ENCODE measurements around the gene EXOC1L. TPM values are rescaled to one million over a fixed set of nuclear protein-coding genes. Genes with fewer than 3 reads are reported as not detected.

Gene EXOC1L, protein sequence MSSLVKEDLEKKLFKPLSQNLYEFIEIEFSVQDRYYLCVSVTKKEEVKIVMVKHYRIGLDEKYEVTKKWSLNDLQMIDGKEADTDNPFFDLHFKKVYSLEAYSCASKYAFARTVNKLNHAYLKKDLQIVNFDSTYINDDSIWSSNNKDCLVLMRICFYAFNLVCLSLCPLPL
- polyA plus RNA-seq (2013, experiment 1 of 4) = not detected
- polyA plus RNA-seq (2013, experiment 2 of 4) = not detected
- polyA plus RNA-seq (2013, experiment 3 of 4) = not detected
- polyA plus RNA-seq (2013, experiment 4 of 4) = not detected

DNA sequence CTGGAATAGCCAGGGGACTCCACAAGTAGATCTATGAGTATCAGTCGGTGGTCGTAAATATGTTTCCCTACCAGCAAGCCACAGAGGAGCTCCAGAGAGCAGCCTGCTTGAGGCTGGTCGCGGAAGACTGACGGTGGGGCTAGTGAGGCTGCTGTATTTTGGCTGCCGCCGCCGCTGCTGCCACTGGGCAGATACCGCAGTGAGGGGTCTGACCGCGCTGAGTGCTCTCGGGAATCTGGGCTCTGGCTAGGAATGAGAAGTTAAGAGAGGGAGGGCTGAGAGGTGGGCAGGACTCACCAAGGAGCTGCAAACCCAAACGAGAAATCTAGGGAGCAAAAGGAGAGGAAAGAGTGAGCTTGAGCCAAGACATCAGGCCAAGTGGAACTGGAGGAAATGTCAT is at the start of gene EXOC1L:
Gene EXOC1L (plus strand): TSS at position 157 of the 400 bp plus-strand sequence. CDS start 237 bp downstream, at position 394.
- H3K4me3 ChIP-seq (ENCODE audit: insufficient read depth, low read depth, low read length) = no peak within 1 kb of the TSS
- 5 to 6% methylated on average over 13 of the region's 13 CpGs for WGBS, 2 experiments
- H3K27me3 ChIP-seq (ENCODE audit: control insufficient read depth, insufficient read depth, low read length, poor library complexity, severe bottlenecking) = no peaks in the 10 kb centered on the region
- no peaks in the 10 kb centered on the region for H3K9me3 ChIP-seq (ENCODE audit: control insufficient read depth, low read length)
- H3K4me1 ChIP-seq (ENCODE audit: control insufficient read depth, insufficient read depth, low read length) = no peaks in the 10 kb centered on the region
- no peaks in the 10 kb centered on the region for H3K36me3 ChIP-seq (ENCODE audit: control insufficient read depth, insufficient read depth, low read length)
- no peak within 1 kb of the TSS for H3K27ac ChIP-seq (ENCODE audit: insufficient read depth, low read depth, low read length, poor library complexity, severe bottlenecking)

DNA sequence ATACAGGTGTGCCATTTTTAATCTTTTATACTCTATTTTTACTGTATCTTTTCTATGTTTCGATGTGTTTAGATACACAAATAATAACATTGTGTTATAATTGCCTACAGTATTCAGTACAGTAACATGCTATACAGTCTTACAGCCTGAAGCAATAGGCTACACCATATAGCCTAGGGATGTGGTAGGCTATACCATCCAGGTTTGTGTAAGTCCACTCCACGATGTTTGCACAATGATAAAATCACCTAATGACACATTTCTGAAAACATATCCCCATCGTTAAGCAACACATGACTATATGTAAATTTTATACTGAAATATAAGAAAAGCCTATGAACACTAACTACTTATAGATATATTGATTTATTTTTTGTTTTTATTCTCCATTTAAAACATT is 48.9 kb upstream of the EXOC1L start:
- Histone ChIP-seq H3K36me3 (ENCODE audit: control insufficient read depth, insufficient read depth, low read length) (no peaks in the 10 kb centered on the region), H3K4me1 (ENCODE audit: control insufficient read depth, insufficient read depth, low read length) (peaks cover 9% of the 10 kb centered on the region)
- WGBS, 2 experiments = 100% methylated on average over 1 of the region's 3 CpGs; no CpG with 5 or more reads in 1 of the 2 experiments

DNA sequence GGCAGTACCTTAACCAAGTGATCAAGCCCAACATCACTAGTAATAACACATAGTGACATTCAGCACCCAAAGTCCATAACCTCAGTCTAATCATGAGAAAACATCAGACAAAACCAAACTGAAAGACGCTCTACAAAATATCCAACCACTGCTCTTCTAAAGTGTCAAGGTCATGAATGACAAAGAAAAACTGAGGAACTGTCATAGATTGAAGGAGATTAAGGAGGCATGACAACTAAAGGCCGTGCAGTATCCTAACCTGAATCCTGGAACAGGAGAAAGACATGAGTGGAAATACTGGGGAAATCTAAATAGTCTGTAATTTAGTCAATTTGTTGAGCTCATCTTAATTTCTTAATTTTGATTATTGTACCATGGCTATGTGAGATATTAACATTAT is 38.2 kb upstream of the EXOC1L start:
- Histone ChIP-seq H3K9me3 (ENCODE audit: control insufficient read depth, low read length) (no peaks in the 10 kb centered on the region), H3K4me3 (ENCODE audit: insufficient read depth, low read depth, low read length) (no peak overlapping the region), H3K4me1 (ENCODE audit: control insufficient read depth, insufficient read depth, low read length) (no peaks in the 10 kb centered on the region), H3K36me3 (ENCODE audit: control insufficient read depth, insufficient read depth, low read length) (no peaks in the 10 kb centered on the region), H3K27ac (ENCODE audit: insufficient read depth, low read depth, low read length, poor library complexity, severe bottlenecking) (no peak overlapping the region), H3K27me3 (ENCODE audit: control insufficient read depth, insufficient read depth, low read length, poor library complexity, severe bottlenecking) (no peaks in the 10 kb centered on the region)
- WGBS, 2 experiments = 88 to 95% methylated on average over 2 of the region's 2 CpGs

More for the DNA sequence above, 48.9 kb upstream of the EXOC1L start:
- H3K27me3 ChIP-seq (ENCODE audit: control insufficient read depth, insufficient read depth, low read length, poor library complexity, severe bottlenecking) = no peaks in the 10 kb centered on the region
- H3K27ac ChIP-seq (ENCODE audit: insufficient read depth, low read depth, low read length, poor library complexity, severe bottlenecking) = no peak overlapping the region
- no peaks in the 10 kb centered on the region for H3K9me3 ChIP-seq (ENCODE audit: control insufficient read depth, low read length)
- no peak overlapping the region for H3K4me3 ChIP-seq (ENCODE audit: insufficient read depth, low read depth, low read length)

- no peaks in the 10 kb centered on the region for H3K9me3 ChIP-seq (ENCODE audit: control insufficient read depth, low read length)
- no peaks in the 10 kb centered on the region for H3K27me3 ChIP-seq (ENCODE audit: control insufficient read depth, insufficient read depth, low read length, poor library complexity, severe bottlenecking)
- 77 to 83% methylated on average over 1 of the region's 1 CpG for WGBS, 2 experiments
- H3K36me3 ChIP-seq (ENCODE audit: control insufficient read depth, insufficient read depth, low read length) = no peaks in the 10 kb centered on the region
- no peaks in the 10 kb centered on the region for H3K4me1 ChIP-seq (ENCODE audit: control insufficient read depth, insufficient read depth, low read length)
- H3K27ac ChIP-seq (ENCODE audit: insufficient read depth, low read depth, low read length, poor library complexity, severe bottlenecking) = no peak overlapping the region
- no peak overlapping the region for H3K4me3 ChIP-seq (ENCODE audit: insufficient read depth, low read depth, low read length)
These were observed 37.8 kb upstream of the EXOC1L start for GRCh38 chr4:55781812-55782211.

DNA sequence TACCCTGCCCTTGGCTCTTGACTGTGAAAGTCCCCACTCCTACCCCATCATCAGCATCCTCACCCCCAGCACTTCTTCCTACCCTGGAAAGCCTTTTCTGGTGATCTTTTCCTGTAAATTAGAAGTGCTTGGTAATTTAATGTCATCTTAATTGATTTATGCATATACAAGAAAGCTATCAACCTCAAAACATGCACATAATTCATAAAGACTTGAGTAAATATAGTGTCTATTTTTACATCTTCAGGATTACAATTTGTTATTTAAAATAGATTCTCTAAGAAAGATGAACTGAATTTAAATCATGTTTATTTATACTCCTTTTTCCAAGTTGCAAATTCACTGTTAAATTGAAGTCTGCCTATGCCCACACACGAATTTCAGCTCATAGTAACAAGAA is 36.0 kb upstream of the EXOC1L start:
- Histone ChIP-seq H3K36me3 (ENCODE audit: control insufficient read depth, insufficient read depth, low read length) (no peaks in the 10 kb centered on the region), H3K9me3 (ENCODE audit: control insufficient read depth, low read length) (no peaks in the 10 kb centered on the region), H3K4me3 (ENCODE audit: insufficient read depth, low read depth, low read length) (no peak overlapping the region), H3K27ac (ENCODE audit: insufficient read depth, low read depth, low read length, poor library complexity, severe bottlenecking) (no peak overlapping the region), H3K27me3 (ENCODE audit: control insufficient read depth, insufficient read depth, low read length, poor library complexity, severe bottlenecking) (no peaks in the 10 kb centered on the region), H3K4me1 (ENCODE audit: control insufficient read depth, insufficient read depth, low read length) (no peaks in the 10 kb centered on the region)
- WGBS, 2 experiments = 67 to 93% methylated on average over 1 of the region's 1 CpG

GRCh38 chr4:55784747-55785146 is 34.8 kb upstream of the EXOC1L start:
- no peak overlapping the region for H3K4me3 ChIP-seq (ENCODE audit: insufficient read depth, low read depth, low read length)
- H3K4me1 ChIP-seq (ENCODE audit: control insufficient read depth, insufficient read depth, low read length) = no peaks in the 10 kb centered on the region
- H3K27ac ChIP-seq (ENCODE audit: insufficient read depth, low read depth, low read length, poor library complexity, severe bottlenecking) = no peak overlapping the region
- H3K27me3 ChIP-seq (ENCODE audit: control insufficient read depth, insufficient read depth, low read length, poor library complexity, severe bottlenecking) = no peaks in the 10 kb centered on the region
- 61 to 73% methylated on average over 4 of the region's 4 CpGs for WGBS, 2 experiments
- H3K36me3 ChIP-seq (ENCODE audit: control insufficient read depth, insufficient read depth, low read length) = no peaks in the 10 kb centered on the region
- H3K9me3 ChIP-seq (ENCODE audit: control insufficient read depth, low read length) = no peaks in the 10 kb centered on the region

DNA sequence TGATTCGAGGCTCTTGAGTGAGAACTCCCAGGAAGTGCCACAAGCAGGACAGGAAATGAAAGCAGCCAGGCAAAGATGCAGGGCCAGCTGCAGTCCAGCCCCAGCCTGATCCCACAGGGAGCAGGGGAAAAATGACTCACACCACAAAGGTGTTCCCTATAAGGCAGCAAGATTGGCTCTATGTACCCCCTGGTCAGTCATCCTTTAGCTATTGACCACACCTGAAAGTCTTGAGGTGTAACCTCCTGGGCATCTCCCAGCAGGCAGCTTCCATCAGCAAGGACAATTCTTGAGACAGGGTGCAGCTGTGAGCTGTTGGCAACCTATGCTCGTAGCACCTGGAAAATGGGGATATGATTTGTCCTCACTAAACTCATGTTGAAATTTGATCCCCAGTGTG is 27.9 kb upstream of the EXOC1L start:
- Histone ChIP-seq H3K36me3 (ENCODE audit: control insufficient read depth, insufficient read depth, low read length) (no peaks in the 10 kb centered on the region), H3K27me3 (ENCODE audit: control insufficient read depth, insufficient read depth, low read length, poor library complexity, severe bottlenecking) (no peaks in the 10 kb centered on the region), H3K4me3 (ENCODE audit: insufficient read depth, low read depth, low read length) (no peak overlapping the region), H3K27ac (ENCODE audit: insufficient read depth, low read depth, low read length, poor library complexity, severe bottlenecking) (no peak overlapping the region), H3K9me3 (ENCODE audit: control insufficient read depth, low read length) (no peaks in the 10 kb centered on the region), H3K4me1 (ENCODE audit: control insufficient read depth, insufficient read depth, low read length) (no peaks in the 10 kb centered on the region)
- WGBS, 2 experiments = 91 to 95% methylated on average over 2 of the region's 2 CpGs

DNA sequence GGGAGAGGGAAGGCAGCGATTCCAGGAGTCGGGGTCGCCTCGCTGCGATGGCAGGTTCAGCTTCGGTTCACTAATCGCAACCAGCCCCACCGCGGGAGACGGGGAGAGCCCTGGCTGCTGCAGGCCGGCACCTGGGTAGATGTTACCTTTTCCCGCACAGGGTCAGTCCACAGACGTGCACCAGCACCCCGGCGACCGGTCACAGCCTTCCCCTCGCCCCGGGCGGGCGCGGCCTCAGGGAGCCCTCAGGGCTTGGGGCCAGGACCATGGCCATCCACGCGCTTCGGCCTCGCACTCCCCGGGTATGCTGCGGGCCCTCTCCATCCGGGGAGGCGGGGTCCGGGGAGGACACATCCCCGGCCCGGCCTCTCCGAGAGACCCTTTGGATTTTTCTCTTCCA is 26.1 kb upstream of the EXOC1L start:
- Histone ChIP-seq H3K27me3 (ENCODE audit: control insufficient read depth, insufficient read depth, low read length, poor library complexity, severe bottlenecking) (no peaks in the 10 kb centered on the region), H3K27ac (ENCODE audit: insufficient read depth, low read depth, low read length, poor library complexity, severe bottlenecking) (no peak overlapping the region), H3K36me3 (ENCODE audit: control insufficient read depth, insufficient read depth, low read length) (no peaks in the 10 kb centered on the region), H3K9me3 (ENCODE audit: control insufficient read depth, low read length) (no peaks in the 10 kb centered on the region), H3K4me3 (ENCODE audit: insufficient read depth, low read depth, low read length) (no peak overlapping the region), H3K4me1 (ENCODE audit: control insufficient read depth, insufficient read depth, low read length) (no peaks in the 10 kb centered on the region)
- WGBS, 2 experiments = 96 to 97% methylated on average over 33 of the region's 33 CpGs

- Histone ChIP-seq H3K9me3 (ENCODE audit: control insufficient read depth, low read length) (no peaks in the 10 kb centered on the region), H3K27me3 (ENCODE audit: control insufficient read depth, insufficient read depth, low read length, poor library complexity, severe bottlenecking) (no peaks in the 10 kb centered on the region), H3K36me3 (ENCODE audit: control insufficient read depth, insufficient read depth, low read length) (no peaks in the 10 kb centered on the region), H3K4me3 (ENCODE audit: insufficient read depth, low read depth, low read length) (no peak overlapping the region), H3K4me1 (ENCODE audit: control insufficient read depth, insufficient read depth, low read length) (no peaks in the 10 kb centered on the region), H3K27ac (ENCODE audit: insufficient read depth, low read depth, low read length, poor library complexity, severe bottlenecking) (no peak overlapping the region)
- 92% methylated on average over 23 of the region's 23 CpGs for WGBS, 2 experiments
These were observed 25.5 kb upstream of the EXOC1L start for GRCh38 chr4:55794053-55794452.

DNA sequence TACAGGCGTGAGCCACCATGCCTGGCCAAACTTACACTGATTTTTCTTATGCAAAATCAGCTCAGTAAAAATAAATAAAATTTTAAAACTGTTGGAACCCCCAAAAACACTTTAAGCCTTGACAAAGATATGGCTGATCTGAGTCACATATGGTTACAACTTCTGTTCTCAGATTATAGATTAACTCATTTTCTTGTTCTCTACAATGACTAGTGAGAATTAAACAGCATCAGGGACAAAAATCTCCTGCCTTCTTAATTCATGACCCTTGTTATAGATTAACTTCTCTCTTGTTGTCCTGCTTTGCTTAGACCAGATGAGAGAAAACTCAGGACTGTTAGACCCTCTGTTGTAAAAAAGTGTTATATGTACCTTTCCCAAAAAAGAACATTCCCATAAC is 24.2 kb upstream of the EXOC1L start:
- WGBS, 2 experiments = 91 to 100% methylated on average over 1 of the region's 1 CpG
- no peak overlapping the region for H3K27ac ChIP-seq (ENCODE audit: insufficient read depth, low read depth, low read length, poor library complexity, severe bottlenecking)
- H3K4me1 ChIP-seq (ENCODE audit: control insufficient read depth, insufficient read depth, low read length) = no peaks in the 10 kb centered on the region
- no peaks in the 10 kb centered on the region for H3K27me3 ChIP-seq (ENCODE audit: control insufficient read depth, insufficient read depth, low read length, poor library complexity, severe bottlenecking)
- H3K36me3 ChIP-seq (ENCODE audit: control insufficient read depth, insufficient read depth, low read length) = no peaks in the 10 kb centered on the region
- H3K9me3 ChIP-seq (ENCODE audit: control insufficient read depth, low read length) = no peaks in the 10 kb centered on the region
- no peak overlapping the region for H3K4me3 ChIP-seq (ENCODE audit: insufficient read depth, low read depth, low read length)

All from ectodermal cell (in vitro differentiated cells).